Fibroblast of skin of left quadriceps (primary cell): ENCODE data around the gene SPART.
"Not testable (repeated sequence)": the region's sequence is repeated elsewhere in the genome, so short reads cannot be mapped to it uniquely, and the experiment has no call there.

Source experiments
- DNase-seq, 2 experiments: peaks; one replicate each; pipeline ENCODE4 v3.0.0-alpha.2; 2013; ENCODE audit warnings: low read depth in 2 of 2

Gene SPART

GRCh38 chr13:36354842-36355623 lies 8.8 kb upstream of the SPART start:
- no peak for DNase-seq

GRCh38 chr13:36353001-36353400 lies 6.8 kb upstream of the SPART start:
- DNase-seq = no peak

GRCh38 chr13:36352350-36352749 lies 6.2 kb upstream of the SPART start:
- no peak for DNase-seq

GRCh38 chr13:36347531-36348210 lies 1.5 kb upstream of the SPART start:
- no peak for DNase-seq

- peak; percentile 69 to 70 for DNase-seq
Observed at GRCh38 chr13:36345438-36346221, 564 bp downstream of the SPART start.

GRCh38 chr13:36344886-36345437 lies 1.2 kb downstream of the SPART start:
- DNase-seq = no peak

- DNase-seq = no peak
Observed at GRCh38 chr13:36344173-36344572, 2.0 kb downstream of the SPART start.

- DNase-seq = no peak
Observed at GRCh38 chr13:36343766-36344165, 2.4 kb downstream of the SPART start.

GRCh38 chr13:36342715-36343114 lies 3.5 kb downstream of the SPART start:
- DNase-seq = no peak

- DNase-seq = no peak
Observed at GRCh38 chr13:36341718-36342117, 4.5 kb downstream of the SPART start.

- DNase-seq = no peak
Observed at GRCh38 chr13:36339600-36340155, 6.5 kb downstream of the SPART start.

- DNase-seq = no peak
Observed at GRCh38 chr13:36337938-36338641, 8.1 kb downstream of the SPART start.

GRCh38 chr13:36332986-36333385 lies 13.2 kb downstream of the SPART start:
- DNase-seq = no peak

- DNase-seq = not testable (repeated sequence)
Observed at GRCh38 chr13:36332255-36332654, 13.9 kb downstream of the SPART start.

- DNase-seq = no peak
Observed at GRCh38 chr13:36331280-36331679, 14.9 kb downstream of the SPART start.

GRCh38 chr13:36329361-36329760 lies 16.8 kb downstream of the SPART start:
- no peak for DNase-seq

GRCh38 chr13:36328821-36329220 lies 17.4 kb downstream of the SPART start:
- no peak for DNase-seq

GRCh38 chr13:36325912-36326311 lies 20.3 kb downstream of the SPART start:
- no peak for DNase-seq

GRCh38 chr13:36324881-36325280 lies 21.3 kb downstream of the SPART start:
- not testable (repeated sequence) for DNase-seq

- peak in 1 of 2 experiments; percentile 54 for DNase-seq
Observed at GRCh38 chr13:36323951-36324566, 22.1 kb downstream of the SPART start.

- no peak for DNase-seq
Observed at GRCh38 chr13:36323408-36323807, 22.8 kb downstream of the SPART start.
